ENCODE measurements around the gene ZBTB7C. TPM values are rescaled to one million over a fixed set of nuclear protein-coding genes. Genes with fewer than 3 reads are reported as not detected.
A peak's percentile ranks its signal among the peaks of the same experiment; 100 is the strongest.

Gene ZBTB7C
- total and polyA plus RNA-seq, 2 of the 8 experiments (the other 6 are each of a cell fraction or from before 2014, with no cell fraction given), result 0.15 to 0.45 TPM

DNA sequence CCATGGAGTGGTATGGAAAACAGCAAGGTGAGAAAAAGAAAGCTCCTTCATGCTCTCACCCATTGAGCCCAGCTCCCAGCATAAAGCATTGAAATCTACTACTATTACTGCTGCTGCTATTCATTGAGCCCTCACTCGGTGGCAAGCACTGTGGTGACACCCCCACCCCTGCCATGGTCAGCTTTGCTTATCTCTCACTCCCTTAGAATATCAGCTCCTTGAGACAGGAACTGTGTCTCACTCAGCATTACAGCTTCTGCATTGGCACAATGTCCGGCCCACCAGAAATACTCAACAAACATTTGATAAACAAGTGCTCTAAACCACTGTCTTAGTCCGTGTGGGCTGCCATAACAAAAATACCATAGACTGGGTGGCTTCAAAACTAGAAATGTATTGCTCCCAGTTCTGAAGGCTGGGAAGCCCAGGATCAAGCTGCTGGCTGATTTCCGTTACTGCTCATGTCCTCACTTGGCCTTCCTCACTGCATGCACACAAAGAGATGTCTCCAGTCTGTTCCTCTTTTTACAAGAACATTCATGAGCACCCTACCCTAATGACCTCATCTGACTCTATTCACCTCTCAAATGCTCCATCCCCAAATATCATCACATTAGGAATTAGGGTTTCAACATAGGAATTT, 116.3 kb downstream of the ZBTB7C start:
- no peak overlapping the region for H2AK5ac ChIP-seq (ENCODE audit: low read depth, low read length)
- CTCF ChIA-PET (ENCODE audit: partially characterized antibody), result interaction anchor here (0.7 to 1.3 kb wide), 9 partner anchors 10 to 159 kb away, joined by 3 to 6 read pairs (median 3); no protein-coding TSS in a partner anchor

More for the DNA sequence above, 116.3 kb downstream of the ZBTB7C start:
- H3K79me1 ChIP-seq (ENCODE audit: low read depth, low read length), result no peaks in the 10 kb centered on the region
- no peak for TF ChIP-seq CREB1 (IDR thresholded peaks at IDR 0.05)
- no peak for TF ChIP-seq CTBP2 (IDR thresholded peaks at IDR 0.05; ENCODE audit: borderline replicate concordance, insufficient read depth, insufficient read length, low read length)
- TF ChIP-seq BACH1 (IDR thresholded peaks at IDR 0.05; ENCODE audit: low read length), result no peak
- TF ChIP-seq JUND (IDR thresholded peaks at IDR 0.05; ENCODE audit: low read length), result no peak
- TF ChIP-seq SRF (IDR thresholded peaks at IDR 0.05; ENCODE audit: low read depth, low read length), result no peak
- TF ChIP-seq SUZ12 (IDR thresholded peaks at IDR 0.05; ENCODE audit: low read length), result no peak
- TF ChIP-seq POLR2A (IDR thresholded peaks at IDR 0.05; ENCODE audit: control extremely low read depth in 1 of 2, low read depth in 2 of 2, low read length in 2 of 2), result no peak
- no peak for TF ChIP-seq MAFK (IDR thresholded peaks at IDR 0.05; ENCODE audit: low read depth, low read length)
- no peak for TF ChIP-seq PHF8 (conservative IDR thresholded peaks at IDR 0.05; ENCODE audit: low read depth, low read length)
- no peak for TF ChIP-seq SP1 (IDR thresholded peaks at IDR 0.05; ENCODE audit: low read depth, low read length)
- TF ChIP-seq SIRT6 (IDR thresholded peaks at IDR 0.05; ENCODE audit: low read length), result no peak
- no peak for TF ChIP-seq EP300 (IDR thresholded peaks at IDR 0.05; ENCODE audit: borderline replicate concordance in 1 of 2, low read depth in 2 of 2, low read length in 2 of 2)
- no peak for TF ChIP-seq KDM4A (IDR thresholded peaks at IDR 0.05; ENCODE audit: low read depth, low read length, severe bottlenecking)
- no peak for TF ChIP-seq KDM1A (IDR thresholded peaks at IDR 0.05; ENCODE audit: borderline replicate concordance, low read length)
- TF ChIP-seq CBX5 (IDR thresholded peaks at IDR 0.05; ENCODE audit: low read depth, low read length), result no peak
- no peak overlapping the region for H3K56ac ChIP-seq (replicated peaks; ENCODE audit: insufficient read length, low read depth, low read length)
- H3K23ac ChIP-seq (ENCODE audit: insufficient read length), result no peak overlapping the region
- H3K9me3 ChIP-seq (ENCODE audit: insufficient read depth in 2 of 2, low read depth in 1 of 2, low read length in 1 of 2), result no peaks in the 10 kb centered on the region
- H3K9ac ChIP-seq (replicated peaks in 1 of 4; ENCODE audit: extremely low read depth in 1 of 4, low read depth in 3 of 4, low read length in 3 of 4), result no peak overlapping the region
- peaks cover 0 to 17% (median 5%) of the 10 kb centered on the region in 4 experiments; a peak in 5 of 7 replicates for H3K4me1 ChIP-seq (replicated peaks in 1 of 4; ENCODE audit: control insufficient read depth in 3 of 4, insufficient read depth in 4 of 4, low read length in 3 of 4)
- H4K8ac ChIP-seq (ENCODE audit: extremely low read depth, insufficient read depth, low read length), result no peak overlapping the region
- no peaks in the 10 kb centered on the region for H3K27me3 ChIP-seq (replicated peaks in 1 of 4; ENCODE audit: control insufficient read depth in 3 of 4, extremely low read depth in 1 of 4, insufficient read depth in 3 of 4, low read length in 3 of 4)
- no peak overlapping the region for H3K4me3 ChIP-seq (ENCODE audit: extremely low read depth in 1 of 4, insufficient read depth in 2 of 4, low read depth in 3 of 4, low read length in 4 of 4)
- DNase-seq (ENCODE audit: low read depth in 1 of 2, low spot score in 2 of 2), result peak in 1 of 2 experiments; percentile 17
- H2BK5ac ChIP-seq (ENCODE audit: low read depth, low read length), result no peak overlapping the region
- no peaks in the 10 kb centered on the region for H3K23me2 ChIP-seq (ENCODE audit: low read depth, low read length)
- no peak for FAIRE-seq
- H2BK15ac ChIP-seq (ENCODE audit: low read length), result no peak overlapping the region
- H2BK120ac ChIP-seq (replicated peaks; ENCODE audit: low read depth, low read length), result no peak overlapping the region
- no peak overlapping the region for H3K18ac ChIP-seq (ENCODE audit: extremely low read depth, low read length)
- H3K79me2 ChIP-seq (ENCODE audit: control insufficient read depth in 1 of 2, insufficient read depth in 2 of 2, low read length in 2 of 2), result no peaks in the 10 kb centered on the region
- H2BK12ac ChIP-seq (ENCODE audit: low read depth, low read length), result no peak overlapping the region
- no peak overlapping the region for H3K4me2 ChIP-seq (ENCODE audit: insufficient read depth in 1 of 2, low read depth in 2 of 2, low read length in 2 of 2)
- no peak overlapping the region for H4K5ac ChIP-seq (ENCODE audit: insufficient read length, low read depth, low read length)
- POLR2A ChIA-PET (ENCODE audit: partially characterized antibody), result interaction anchor here (0.6 kb wide), 1 partner anchor 40 kb away, joined by 5 read pairs; no protein-coding TSS in a partner anchor
- H3K4ac ChIP-seq (replicated peaks; ENCODE audit: insufficient read length, low read depth, low read length), result no peak overlapping the region
- H4K20me1 ChIP-seq (replicated peaks in 1 of 2; ENCODE audit: control insufficient read depth in 1 of 2, insufficient read depth in 2 of 2, low read length in 2 of 2), result no peaks in the 10 kb centered on the region
- no peak overlapping the region for H3K27ac ChIP-seq (ENCODE audit: low read depth, low read length)
- WGBS, 2 experiments (ENCODE audit: extremely low coverage in 1 of 2, insufficient coverage in 1 of 2, insufficient read length in 1 of 2, insufficient replicate concordance in 2 of 2, low coverage in 1 of 2, low lambda C conversion rate in 2 of 2, missing lambda C conversion rate in 1 of 2), result 83% methylated on average over 4 of the region's 4 CpGs; no CpG with 5 or more reads in 1 of the 2 experiments
- H2BK20ac ChIP-seq (ENCODE audit: low read length), result no peak overlapping the region
- no peak overlapping the region for H4K91ac ChIP-seq (replicated peaks; ENCODE audit: insufficient read length, low read length)
- no peaks in the 10 kb centered on the region for H3K36me3 ChIP-seq (ENCODE audit: control insufficient read depth in 2 of 4, insufficient read depth in 4 of 4, low read length in 3 of 4)
- no peak overlapping the region for H2AFZ ChIP-seq (ENCODE audit: low read length)
- H3K14ac ChIP-seq (ENCODE audit: insufficient read length), result no peak overlapping the region
